NCI-H510A (cell line): ENCODE results near the gene STXBP5L.
"Not testable (repeated sequence)": the region's sequence is repeated elsewhere in the genome, so short reads cannot be mapped to it uniquely, and the experiment has no call there.

Experiments
- DNase-seq: peaks from one replicate; lab custom pipeline; 2025; lab: John Stamatoyannopoulos, UW

Gene STXBP5L

GRCh38 chr3:121230194-121230593, 322.2 kb downstream of the STXBP5L start:
- DNase-seq, result not testable (repeated sequence)

DNA sequence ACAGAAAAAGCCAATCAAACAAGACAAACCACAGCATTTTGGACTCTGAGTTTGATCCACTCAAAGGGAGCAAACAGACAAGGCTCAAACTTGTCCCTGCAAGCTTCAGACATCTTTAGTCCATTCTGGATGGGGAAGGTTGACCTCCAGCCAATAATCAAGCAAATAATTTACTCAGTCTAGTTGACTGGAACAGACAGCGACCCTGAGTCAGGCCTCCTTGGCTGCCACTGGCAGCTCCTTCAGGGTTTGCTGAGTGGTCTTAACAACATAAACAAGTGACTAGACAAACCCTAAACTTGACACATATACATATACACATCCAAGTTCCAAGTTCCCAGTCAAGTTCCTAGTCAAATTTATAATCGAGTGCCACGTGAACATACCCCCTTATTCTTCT, 323.9 kb downstream of the STXBP5L start:
- DNase-seq, result no peak

DNA sequence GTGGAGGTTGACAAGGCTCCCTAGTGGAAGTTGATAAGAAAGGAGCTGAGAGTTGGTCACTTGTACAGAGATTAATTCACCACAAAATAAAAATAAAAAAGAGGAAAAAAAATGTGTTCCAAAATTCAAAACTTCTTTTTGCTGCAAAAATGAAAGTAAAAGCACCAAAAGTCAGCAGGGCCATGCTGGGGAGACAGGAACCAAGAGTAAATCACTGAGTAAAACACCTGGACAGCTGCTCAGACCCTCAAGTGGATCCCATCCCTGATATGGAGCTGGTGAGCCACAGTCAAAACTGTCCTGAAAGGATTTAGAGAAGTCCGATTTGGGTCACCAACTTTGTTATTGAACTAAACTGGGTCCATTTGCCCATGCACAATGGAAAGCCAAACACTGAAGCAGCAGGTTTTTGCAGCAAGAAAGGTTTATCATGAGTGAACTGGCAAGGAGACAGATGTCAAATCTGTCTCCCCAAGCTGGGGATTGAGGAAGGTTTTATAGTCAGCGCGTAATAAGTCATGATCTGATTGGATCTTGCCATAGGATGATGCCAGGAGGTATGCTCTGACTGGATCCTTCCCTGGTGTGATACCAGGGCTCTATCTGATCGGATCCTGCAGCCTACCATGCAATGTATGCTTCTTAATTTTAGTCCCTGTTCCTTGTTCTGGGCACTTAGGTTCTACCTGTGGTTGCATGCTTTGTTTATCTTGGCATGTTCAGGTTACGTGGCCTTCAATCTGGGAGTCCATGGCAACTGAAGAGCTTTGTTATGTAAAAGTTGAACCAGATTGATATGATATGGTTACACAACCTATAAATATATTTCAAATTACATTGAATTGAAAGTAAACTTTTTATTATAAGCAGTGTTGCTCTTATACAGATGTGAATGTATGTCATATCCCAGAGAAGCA, 324.6 kb downstream of the STXBP5L start:
- DNase-seq, result no peak

DNA sequence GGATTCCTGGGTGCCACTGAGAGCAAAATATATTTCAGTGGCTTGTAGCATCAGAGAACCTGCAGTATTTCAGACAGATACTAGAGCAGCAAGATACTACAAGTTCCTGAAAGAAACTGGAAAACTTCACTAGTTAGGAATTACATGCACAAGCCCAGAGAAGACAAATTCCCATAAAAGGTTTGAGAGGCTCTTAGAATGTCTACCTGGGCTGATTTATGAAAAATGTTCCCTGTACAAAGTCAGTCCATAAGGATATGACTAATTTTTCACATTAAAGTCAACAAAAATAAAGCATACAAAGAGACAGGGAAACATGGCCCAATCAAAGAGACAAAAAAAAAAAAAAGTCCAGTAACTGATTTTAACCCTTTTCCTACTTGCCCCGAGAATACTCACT, 335.2 kb downstream of the STXBP5L start:
- no peak for DNase-seq

DNA sequence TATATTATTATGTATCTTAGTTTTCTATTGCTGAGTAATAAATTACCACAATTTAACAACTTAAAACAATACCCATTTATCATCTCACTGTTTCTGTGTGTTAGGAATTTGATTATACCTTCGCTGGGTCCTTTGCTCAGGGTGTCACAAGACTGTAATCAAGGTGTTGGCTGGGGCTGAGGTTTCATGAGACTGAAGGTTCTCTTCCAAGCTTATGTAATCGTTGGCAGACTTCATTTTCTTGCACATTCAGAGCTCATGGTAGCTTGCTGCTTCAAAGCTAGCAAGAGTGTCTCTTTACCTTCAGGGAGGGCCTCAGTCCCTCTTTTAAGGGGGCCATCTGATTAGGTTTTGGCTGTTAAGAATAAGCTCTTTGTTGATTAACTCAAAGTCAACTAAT, 344.7 kb downstream of the STXBP5L start:
- DNase-seq, result no peak

GRCh38 chr3:121269389-121269788, 361.4 kb downstream of the STXBP5L start:
- no peak for DNase-seq

DNA sequence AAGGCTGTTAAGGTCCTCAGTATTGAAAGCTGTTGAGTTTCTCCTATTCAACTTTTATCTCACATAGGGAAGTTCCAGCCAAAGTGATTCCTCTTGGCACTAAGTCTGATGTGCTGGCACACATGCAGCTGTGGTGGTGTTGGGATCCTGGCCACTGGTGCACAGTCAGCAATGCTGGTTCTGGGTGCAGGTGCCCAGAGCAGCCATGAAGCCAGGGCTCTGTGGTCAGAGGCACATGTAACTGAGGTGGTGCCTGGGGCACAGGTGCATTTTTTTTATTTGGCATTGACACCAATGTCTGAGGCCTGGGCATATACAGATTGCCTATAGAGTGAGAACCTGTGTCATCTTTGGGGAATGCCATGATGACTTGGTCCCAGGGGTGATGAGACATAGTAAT, 366.4 kb downstream of the STXBP5L start:
- DNase-seq, result no peak

DNA sequence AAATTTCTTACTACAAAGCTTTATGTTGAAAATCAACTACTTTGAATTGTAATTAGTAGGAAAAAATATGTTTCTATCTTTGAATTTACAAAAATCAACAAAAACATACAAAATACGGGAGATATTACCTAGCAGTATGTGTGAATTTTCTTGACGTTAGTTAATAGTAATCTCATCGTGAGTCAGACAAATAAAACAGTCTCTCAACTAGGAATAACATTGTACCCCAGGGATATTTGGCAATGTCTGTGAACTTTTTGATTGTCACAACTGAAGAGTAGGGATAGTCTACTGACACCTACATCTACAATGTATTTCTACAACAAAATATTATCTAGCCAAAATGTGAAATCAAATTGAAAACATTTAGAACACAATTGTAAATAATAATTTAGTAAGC, 387.4 kb downstream of the STXBP5L start:
- no peak for DNase-seq

- no peak for DNase-seq
These were observed 388.0 kb downstream of the STXBP5L start for GRCh38 chr3:121295979-121296378.

GRCh38 chr3:121324320-121324719, 416.3 kb downstream of the STXBP5L start:
- no peak for DNase-seq

GRCh38 chr3:121330118-121330517, 422.1 kb downstream of the STXBP5L start:
- DNase-seq, result no peak

DNA sequence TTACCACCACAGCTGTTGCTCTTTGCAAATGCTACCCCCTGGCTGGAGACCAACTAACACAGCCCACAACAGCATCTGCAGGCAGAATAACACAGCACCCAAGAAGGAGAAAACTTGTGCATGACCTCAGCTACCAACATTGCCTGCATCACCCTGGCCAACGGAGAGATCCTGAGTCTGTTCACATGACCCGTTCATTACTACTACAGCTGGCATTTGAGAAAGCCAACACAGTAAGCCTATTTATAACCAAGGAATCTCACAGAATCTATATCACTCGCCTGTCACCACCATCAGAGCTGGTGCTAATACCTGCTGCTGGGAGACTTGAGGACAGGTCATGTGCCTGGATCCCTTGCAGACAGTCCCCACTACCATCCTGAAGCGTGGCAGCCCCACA, 422.6 kb downstream of the STXBP5L start:
- DNase-seq, result no peak

- DNase-seq, result not testable (repeated sequence)
These were observed 448.0 kb downstream of the STXBP5L start for GRCh38 chr3:121355960-121356359.

- no peak for DNase-seq
These were observed 454.2 kb downstream of the STXBP5L start for GRCh38 chr3:121362035-121362734.

GRCh38 chr3:121388308-121388707, 480.3 kb downstream of the STXBP5L start:
- not testable (repeated sequence) for DNase-seq

- DNase-seq, result not testable (repeated sequence)
These were observed 488.0 kb downstream of the STXBP5L start for GRCh38 chr3:121395967-121396366.

- not testable (repeated sequence) for DNase-seq
These were observed 490.0 kb downstream of the STXBP5L start for GRCh38 chr3:121398051-121398450.

GRCh38 chr3:121399820-121400219, 491.8 kb downstream of the STXBP5L start:
- DNase-seq, result no peak

DNA sequence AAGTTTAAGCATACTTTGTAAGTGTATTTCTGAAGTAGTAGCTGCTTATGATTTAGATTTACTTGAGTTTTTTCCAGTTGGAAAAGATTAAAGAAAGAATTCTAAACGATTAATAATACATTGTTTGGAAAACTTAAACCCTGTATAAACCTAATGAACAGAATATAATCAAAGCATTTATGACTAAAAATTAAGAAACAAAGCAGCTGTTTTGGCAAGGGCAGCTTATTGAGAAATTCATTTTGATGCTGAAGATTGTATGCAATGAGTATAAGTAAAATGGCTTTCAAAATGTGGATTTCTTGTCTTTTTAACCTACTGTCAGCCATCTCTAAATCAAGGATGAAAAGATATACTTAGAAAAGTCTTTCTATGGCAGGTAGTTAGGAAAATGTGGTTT, 497.6 kb downstream of the STXBP5L start:
- DNase-seq, result no peak

DNA sequence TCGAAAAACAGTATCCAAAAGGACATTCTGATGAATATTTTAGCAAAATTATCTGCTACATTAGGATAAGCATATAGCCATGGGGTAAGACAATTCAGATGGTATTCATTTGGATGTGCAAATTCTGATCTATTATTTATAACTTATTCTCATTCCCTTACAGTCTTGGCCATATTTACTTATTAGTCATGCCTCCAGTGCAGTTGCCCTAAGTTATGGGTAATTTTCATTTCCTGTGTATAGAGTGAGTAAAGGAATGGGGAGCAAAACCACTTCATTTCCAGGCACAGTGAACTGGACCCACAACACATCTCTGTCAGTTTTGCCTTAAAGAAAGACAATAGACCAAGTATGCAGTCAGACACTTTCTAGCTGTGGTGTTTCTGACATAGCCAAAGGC, 503.5 kb downstream of the STXBP5L start:
- no peak for DNase-seq

DNA sequence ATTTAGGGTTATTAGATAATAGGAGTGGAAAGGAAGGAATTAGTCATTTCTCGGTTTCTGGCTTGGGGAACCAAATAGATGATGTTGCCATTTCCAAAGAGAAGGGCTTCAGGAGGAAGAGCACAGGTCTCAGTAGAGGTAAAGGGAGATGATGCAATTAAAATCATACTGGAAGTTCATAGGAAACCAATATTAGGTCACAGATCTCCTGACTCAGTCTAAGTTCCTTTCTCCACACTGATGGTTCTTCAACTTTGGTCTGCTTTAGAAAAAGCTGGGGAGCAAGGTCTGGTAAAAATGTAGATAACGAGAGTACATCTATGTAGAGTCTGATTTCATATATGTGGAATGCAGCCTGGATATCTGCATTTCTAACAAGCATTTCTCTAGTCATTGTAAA, 506.9 kb downstream of the STXBP5L start:
- no peak for DNase-seq

GRCh38 chr3:121418182-121418581, 510.2 kb downstream of the STXBP5L start:
- DNase-seq, result no peak

GRCh38 chr3:121424549-121424948, 516.5 kb downstream of the STXBP5L start:
- no peak for DNase-seq
